GM23338 (cell line): ENCODE measurements around the gene GPC6. TPM values are rescaled to one million over a fixed set of nuclear protein-coding genes. Genes with fewer than 3 reads are reported as not detected.

ENCODE experiments used
- ATAC-seq: fragments of 200-7000 bp; cut with Tn5 transposase; 3 replicates; pipeline ENCODE4 v1.9.1; 2020
- DNase-seq: peaks from one replicate; pipeline ENCODE4 v3.0.0-alpha.2; 2015; ENCODE audit warnings: low spot score
- H2AFZ ChIP-seq: fragments of 200-600 bp; sonication (generic); 2 replicates; pipeline ENCODE4 v1.8.0; 2016; ENCODE audit warnings: antibody characterized with exemption, mild to moderate bottlenecking, moderate library complexity
- H3F3A ChIP-seq: fragments of 200-600 bp; sonication (generic); replicated peaks from 2 replicates; pipeline ENCODE4 v1.8.0; 2017; ENCODE audit warnings: antibody characterized with exemption, mixed run types, low read depth
- H3K27ac ChIP-seq: fragments of 200-600 bp; sonication (generic); 2 replicates; pipeline ENCODE4 v1.6.1; 2016; ENCODE audit warnings: low read depth
- H3K27me3 ChIP-seq: fragments of 200-600 bp; sonication (generic); 2 replicates; pipeline ENCODE4 v1.8.0; 2016; ENCODE audit warnings: mild to moderate bottlenecking, mixed run types, moderate library complexity; ENCODE audit not compliant: insufficient read depth
- H3K36me3 ChIP-seq: fragments of 200-600 bp; sonication (generic); 2 replicates; pipeline ENCODE4 v1.8.0; 2016; ENCODE audit warnings: mild to moderate bottlenecking; ENCODE audit not compliant: insufficient read depth
- H3K4me1 ChIP-seq: fragments of 200-600 bp; sonication (generic); 2 replicates; pipeline ENCODE4 v1.8.0; 2016; ENCODE audit warnings: mild to moderate bottlenecking, moderate library complexity; ENCODE audit not compliant: insufficient read depth
- H3K4me2 ChIP-seq: fragments of 200-600 bp; sonication (generic); 2 replicates; pipeline ENCODE4 v1.7.1; 2017; ENCODE audit warnings: mixed run types
- H3K4me3 ChIP-seq: fragments of 200-600 bp; sonication (generic); 2 replicates; pipeline ENCODE4 v1.6.1; 2016; ENCODE audit warnings: mixed run types
- H3K79me2 ChIP-seq: fragments of 200-600 bp; sonication (generic); replicated peaks from 2 replicates; pipeline ENCODE4 v1.8.0; 2017; ENCODE audit warnings: mild to moderate bottlenecking; ENCODE audit not compliant: insufficient read depth
- H3K9me2 ChIP-seq: fragments of 200-600 bp; sonication (generic); 2 replicates; pipeline ENCODE4 v1.8.0; 2017; ENCODE audit not compliant: insufficient read depth
- H4K20me1 ChIP-seq: fragments of 200-600 bp; sonication (generic); replicated peaks from 2 replicates; pipeline ENCODE4 v1.8.0; 2017; ENCODE audit warnings: mild to moderate bottlenecking; ENCODE audit not compliant: insufficient read depth
- H3K27ac Mint-ChIP-seq: 2 replicates; pipeline ENCODE4 v1.8.0; 2020; ENCODE audit warnings: inconsistent platforms, mild to moderate bottlenecking, moderate library complexity, mixed read lengths
- H3K27me3 Mint-ChIP-seq: 3 replicates; pipeline ENCODE4 v1.8.0; 2022; ENCODE audit warnings: low read depth, mild to moderate bottlenecking, moderate library complexity, mixed read lengths, inconsistent platforms; ENCODE audit not compliant: insufficient read depth, poor library complexity
- H3K36me3 Mint-ChIP-seq: 3 replicates; pipeline ENCODE4 v1.8.0; 2021; ENCODE audit warnings: low read depth, mild to moderate bottlenecking, inconsistent platforms, moderate library complexity, mixed read lengths
- H3K4me1 Mint-ChIP-seq: 3 replicates; pipeline ENCODE4 v1.8.0; 2020; ENCODE audit warnings: mild to moderate bottlenecking, inconsistent platforms, mixed read lengths
- H3K4me3 Mint-ChIP-seq: 3 replicates; pipeline ENCODE4 v1.8.0; 2021; ENCODE audit warnings: moderate library complexity, mild to moderate bottlenecking, inconsistent platforms, mixed read lengths
- H3K9me3 Mint-ChIP-seq: 3 replicates; pipeline ENCODE4 v1.8.0; 2020; ENCODE audit warnings: moderate library complexity, mild to moderate bottlenecking, inconsistent platforms, mixed read lengths
- CREB1 ChIP-seq: fragments of 250-450 bp; sonication (Bioruptor Pico); IDR thresholded peaks from 2 replicates; pipeline ENCODE4 v1.5.0; 2020; ENCODE audit warnings: low read depth, mild to moderate bottlenecking, moderate library complexity
- EZH2 ChIP-seq: fragments of 200-600 bp; sonication (generic); IDR thresholded peaks from one replicate; pipeline ENCODE4 v1.8.0; 2017; ENCODE audit warnings: antibody characterized with exemption, mild to moderate bottlenecking, low read depth; ENCODE audit not compliant: unreplicated experiment
- EZH2phosphoT487 ChIP-seq: fragments of 200-600 bp; sonication (generic); IDR thresholded peaks from one replicate; pipeline ENCODE4 v1.8.1; 2018; ENCODE audit warnings: antibody characterized with exemption; ENCODE audit not compliant: unreplicated experiment
- JUNB ChIP-seq: IDR thresholded peaks from one replicate; pipeline ENCODE4 v1.6.1; 2016; ENCODE audit warnings: antibody characterized with exemption; ENCODE audit not compliant: unreplicated experiment
- NANOG ChIP-seq: IDR thresholded peaks from 2 replicates; pipeline ENCODE4 v1.6.1; 2016; ENCODE audit warnings: antibody characterized with exemption, borderline replicate concordance
- POLR2AphosphoS5 ChIP-seq: IDR thresholded peaks from 2 replicates; pipeline ENCODE4 v1.6.1; 2016; ENCODE audit warnings: antibody characterized with exemption, low read depth
- STAT1 ChIP-seq: IDR thresholded peaks from one replicate; pipeline ENCODE4 v1.6.1; 2016; ENCODE audit warnings: antibody characterized with exemption; ENCODE audit not compliant: unreplicated experiment
- ZNF114 ChIP-seq: fragments of 250-450 bp; sonication (Bioruptor Pico); IDR thresholded peaks from 2 replicates; pipeline ENCODE4 v1.5.0; 2020; ENCODE audit warnings: mild to moderate bottlenecking, moderate library complexity
- ZNF331 ChIP-seq: fragments of 250-450 bp; sonication (Bioruptor Pico); IDR thresholded peaks from 2 replicates; pipeline ENCODE4 v1.5.0; 2020; ENCODE audit warnings: low read depth, mild to moderate bottlenecking, moderate library complexity
- polyA plus RNA-seq: library from polyadenylated mRNA; unstranded; fragments of >200 nt; fragmentation: Nextera tagmentation; extraction: Ambion mirVana; gene quantifications from 2 replicates; pipeline ENCODE4 v1.2.1, GENCODE V29; 2016
- total RNA-seq: library from RNA; depleted of rRNA; stranded (reverse); fragments of >200 nt; shearing (Covaris generic); gene quantifications from 2 replicates; pipeline ENCODE4 v1.2.3, GENCODE V29; 2014
- TF ChIP-seq, protein P1 (sequence below): IDR thresholded peaks from one replicate; pipeline ENCODE4 v1.6.1; 2018; ENCODE audit warnings: antibody characterized with exemption; ENCODE audit not compliant: unreplicated experiment
- TF ChIP-seq, protein P2 (sequence below), 2 experiments: fragments of 200-600 bp in 1 of 2; sonication (generic) in 1 of 2; conservative IDR thresholded peaks; 2 replicates each; pipeline versions ENCODE4 v1.5.1 to v1.6.1; 2016 to 2017; ENCODE audit warnings: antibody characterized with exemption in 2 of 2, low read depth in 2 of 2, mild to moderate bottlenecking in 2 of 2, moderate library complexity in 1 of 2
- TF ChIP-seq, protein P3 (sequence below): IDR thresholded peaks from 2 replicates; pipeline ENCODE4 v1.6.1; 2016; ENCODE audit warnings: antibody characterized with exemption
- TF ChIP-seq, protein P4 (sequence below): fragments of 250-450 bp; sonication (Bioruptor Pico); IDR thresholded peaks from 2 replicates; pipeline ENCODE4 v1.5.0; 2020; ENCODE audit warnings: mild to moderate bottlenecking, moderate library complexity

The GPC6 gene
- total and polyA plus RNA-seq, 2 experiments from 2014 or later: 6.4 to 28.6 TPM

DNA sequence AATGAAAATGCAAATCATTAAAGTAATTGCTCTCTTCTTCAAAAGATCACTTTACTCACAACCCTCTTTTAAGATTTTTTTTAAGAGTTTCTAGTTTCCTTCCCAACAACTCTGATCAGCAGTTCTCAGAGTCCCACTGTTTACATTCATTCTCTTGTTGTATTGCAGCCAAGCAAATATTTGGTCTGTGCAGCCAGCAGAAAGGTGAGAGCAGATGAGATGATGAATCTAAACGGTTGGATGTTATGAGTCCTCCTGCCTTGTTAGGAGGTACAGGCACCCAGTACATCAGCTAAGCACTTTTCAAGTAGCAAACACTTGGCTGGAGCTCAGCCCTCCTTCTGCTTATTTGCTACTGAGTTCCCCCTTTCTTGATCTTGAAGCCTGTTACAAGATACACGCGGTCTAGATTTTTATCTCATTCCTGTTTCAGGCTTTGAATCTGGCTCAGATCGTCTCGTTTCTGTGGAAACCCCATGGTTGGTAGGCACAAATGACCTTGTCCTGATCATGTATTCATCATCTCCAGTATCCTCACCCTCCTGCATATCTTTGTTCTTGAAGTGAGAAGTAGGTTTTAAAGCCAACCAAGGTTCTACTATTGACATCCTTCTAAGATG, 952.1 kb downstream of the GPC6 start:
- no peak for ATAC-seq
- Histone ChIP-seq H3K4me1 (0 out of 2 replicates have a peak, but pooled peaks cover 5% of the 10 kb centered on the region), H3K79me2 (no peaks in the 10 kb centered on the region), H3K27me3 (no peaks in the 10 kb centered on the region), H3F3A (no peaks in the 10 kb centered on the region), H3K27ac (no peak overlapping the region), H2AFZ (no peak overlapping the region), H3K9me2 (no peaks in the 10 kb centered on the region), H4K20me1 (no peaks in the 10 kb centered on the region), H3K36me3 (no peaks in the 10 kb centered on the region), H3K4me2 (no peak overlapping the region), H3K4me3 (no peak overlapping the region)
- Mint-ChIP-seq H3K36me3 (no peaks in the 10 kb centered on the region), H3K4me3 (no peak overlapping the region), H3K9me3 (no peaks in the 10 kb centered on the region), H3K27ac (no peak overlapping the region), H3K27me3 (no peaks in the 10 kb centered on the region), H3K4me1 (peaks cover 10% of the 10 kb centered on the region)
- DNase-seq: no peak
- no peak for TF ChIP-seq NANOG
- TF ChIP-seq ZNF114: no peak
- TF ChIP-seq JUNB: no peak
- TF ChIP-seq ZNF331 (CRISPR knock-in tag): no peak
- TF ChIP-seq, protein P1, sequence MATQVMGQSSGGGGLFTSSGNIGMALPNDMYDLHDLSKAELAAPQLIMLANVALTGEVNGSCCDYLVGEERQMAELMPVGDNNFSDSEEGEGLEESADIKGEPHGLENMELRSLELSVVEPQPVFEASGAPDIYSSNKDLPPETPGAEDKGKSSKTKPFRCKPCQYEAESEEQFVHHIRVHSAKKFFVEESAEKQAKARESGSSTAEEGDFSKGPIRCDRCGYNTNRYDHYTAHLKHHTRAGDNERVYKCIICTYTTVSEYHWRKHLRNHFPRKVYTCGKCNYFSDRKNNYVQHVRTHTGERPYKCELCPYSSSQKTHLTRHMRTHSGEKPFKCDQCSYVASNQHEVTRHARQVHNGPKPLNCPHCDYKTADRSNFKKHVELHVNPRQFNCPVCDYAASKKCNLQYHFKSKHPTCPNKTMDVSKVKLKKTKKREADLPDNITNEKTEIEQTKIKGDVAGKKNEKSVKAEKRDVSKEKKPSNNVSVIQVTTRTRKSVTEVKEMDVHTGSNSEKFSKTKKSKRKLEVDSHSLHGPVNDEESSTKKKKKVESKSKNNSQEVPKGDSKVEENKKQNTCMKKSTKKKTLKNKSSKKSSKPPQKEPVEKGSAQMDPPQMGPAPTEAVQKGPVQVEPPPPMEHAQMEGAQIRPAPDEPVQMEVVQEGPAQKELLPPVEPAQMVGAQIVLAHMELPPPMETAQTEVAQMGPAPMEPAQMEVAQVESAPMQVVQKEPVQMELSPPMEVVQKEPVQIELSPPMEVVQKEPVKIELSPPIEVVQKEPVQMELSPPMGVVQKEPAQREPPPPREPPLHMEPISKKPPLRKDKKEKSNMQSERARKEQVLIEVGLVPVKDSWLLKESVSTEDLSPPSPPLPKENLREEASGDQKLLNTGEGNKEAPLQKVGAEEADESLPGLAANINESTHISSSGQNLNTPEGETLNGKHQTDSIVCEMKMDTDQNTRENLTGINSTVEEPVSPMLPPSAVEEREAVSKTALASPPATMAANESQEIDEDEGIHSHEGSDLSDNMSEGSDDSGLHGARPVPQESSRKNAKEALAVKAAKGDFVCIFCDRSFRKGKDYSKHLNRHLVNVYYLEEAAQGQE: no peak
- no peak for TF ChIP-seq EZH2phosphoT487
- TF ChIP-seq, protein P2, sequence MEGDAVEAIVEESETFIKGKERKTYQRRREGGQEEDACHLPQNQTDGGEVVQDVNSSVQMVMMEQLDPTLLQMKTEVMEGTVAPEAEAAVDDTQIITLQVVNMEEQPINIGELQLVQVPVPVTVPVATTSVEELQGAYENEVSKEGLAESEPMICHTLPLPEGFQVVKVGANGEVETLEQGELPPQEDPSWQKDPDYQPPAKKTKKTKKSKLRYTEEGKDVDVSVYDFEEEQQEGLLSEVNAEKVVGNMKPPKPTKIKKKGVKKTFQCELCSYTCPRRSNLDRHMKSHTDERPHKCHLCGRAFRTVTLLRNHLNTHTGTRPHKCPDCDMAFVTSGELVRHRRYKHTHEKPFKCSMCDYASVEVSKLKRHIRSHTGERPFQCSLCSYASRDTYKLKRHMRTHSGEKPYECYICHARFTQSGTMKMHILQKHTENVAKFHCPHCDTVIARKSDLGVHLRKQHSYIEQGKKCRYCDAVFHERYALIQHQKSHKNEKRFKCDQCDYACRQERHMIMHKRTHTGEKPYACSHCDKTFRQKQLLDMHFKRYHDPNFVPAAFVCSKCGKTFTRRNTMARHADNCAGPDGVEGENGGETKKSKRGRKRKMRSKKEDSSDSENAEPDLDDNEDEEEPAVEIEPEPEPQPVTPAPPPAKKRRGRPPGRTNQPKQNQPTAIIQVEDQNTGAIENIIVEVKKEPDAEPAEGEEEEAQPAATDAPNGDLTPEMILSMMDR (conservative IDR thresholded peaks at IDR 0.05; ENCODE audit: low read depth in 2 of 2): no peak
- TF ChIP-seq POLR2AphosphoS5: no peak
- TF ChIP-seq, protein P3, sequence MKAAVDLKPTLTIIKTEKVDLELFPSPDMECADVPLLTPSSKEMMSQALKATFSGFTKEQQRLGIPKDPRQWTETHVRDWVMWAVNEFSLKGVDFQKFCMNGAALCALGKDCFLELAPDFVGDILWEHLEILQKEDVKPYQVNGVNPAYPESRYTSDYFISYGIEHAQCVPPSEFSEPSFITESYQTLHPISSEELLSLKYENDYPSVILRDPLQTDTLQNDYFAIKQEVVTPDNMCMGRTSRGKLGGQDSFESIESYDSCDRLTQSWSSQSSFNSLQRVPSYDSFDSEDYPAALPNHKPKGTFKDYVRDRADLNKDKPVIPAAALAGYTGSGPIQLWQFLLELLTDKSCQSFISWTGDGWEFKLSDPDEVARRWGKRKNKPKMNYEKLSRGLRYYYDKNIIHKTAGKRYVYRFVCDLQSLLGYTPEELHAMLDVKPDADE: no peak
- TF ChIP-seq, protein P4, sequence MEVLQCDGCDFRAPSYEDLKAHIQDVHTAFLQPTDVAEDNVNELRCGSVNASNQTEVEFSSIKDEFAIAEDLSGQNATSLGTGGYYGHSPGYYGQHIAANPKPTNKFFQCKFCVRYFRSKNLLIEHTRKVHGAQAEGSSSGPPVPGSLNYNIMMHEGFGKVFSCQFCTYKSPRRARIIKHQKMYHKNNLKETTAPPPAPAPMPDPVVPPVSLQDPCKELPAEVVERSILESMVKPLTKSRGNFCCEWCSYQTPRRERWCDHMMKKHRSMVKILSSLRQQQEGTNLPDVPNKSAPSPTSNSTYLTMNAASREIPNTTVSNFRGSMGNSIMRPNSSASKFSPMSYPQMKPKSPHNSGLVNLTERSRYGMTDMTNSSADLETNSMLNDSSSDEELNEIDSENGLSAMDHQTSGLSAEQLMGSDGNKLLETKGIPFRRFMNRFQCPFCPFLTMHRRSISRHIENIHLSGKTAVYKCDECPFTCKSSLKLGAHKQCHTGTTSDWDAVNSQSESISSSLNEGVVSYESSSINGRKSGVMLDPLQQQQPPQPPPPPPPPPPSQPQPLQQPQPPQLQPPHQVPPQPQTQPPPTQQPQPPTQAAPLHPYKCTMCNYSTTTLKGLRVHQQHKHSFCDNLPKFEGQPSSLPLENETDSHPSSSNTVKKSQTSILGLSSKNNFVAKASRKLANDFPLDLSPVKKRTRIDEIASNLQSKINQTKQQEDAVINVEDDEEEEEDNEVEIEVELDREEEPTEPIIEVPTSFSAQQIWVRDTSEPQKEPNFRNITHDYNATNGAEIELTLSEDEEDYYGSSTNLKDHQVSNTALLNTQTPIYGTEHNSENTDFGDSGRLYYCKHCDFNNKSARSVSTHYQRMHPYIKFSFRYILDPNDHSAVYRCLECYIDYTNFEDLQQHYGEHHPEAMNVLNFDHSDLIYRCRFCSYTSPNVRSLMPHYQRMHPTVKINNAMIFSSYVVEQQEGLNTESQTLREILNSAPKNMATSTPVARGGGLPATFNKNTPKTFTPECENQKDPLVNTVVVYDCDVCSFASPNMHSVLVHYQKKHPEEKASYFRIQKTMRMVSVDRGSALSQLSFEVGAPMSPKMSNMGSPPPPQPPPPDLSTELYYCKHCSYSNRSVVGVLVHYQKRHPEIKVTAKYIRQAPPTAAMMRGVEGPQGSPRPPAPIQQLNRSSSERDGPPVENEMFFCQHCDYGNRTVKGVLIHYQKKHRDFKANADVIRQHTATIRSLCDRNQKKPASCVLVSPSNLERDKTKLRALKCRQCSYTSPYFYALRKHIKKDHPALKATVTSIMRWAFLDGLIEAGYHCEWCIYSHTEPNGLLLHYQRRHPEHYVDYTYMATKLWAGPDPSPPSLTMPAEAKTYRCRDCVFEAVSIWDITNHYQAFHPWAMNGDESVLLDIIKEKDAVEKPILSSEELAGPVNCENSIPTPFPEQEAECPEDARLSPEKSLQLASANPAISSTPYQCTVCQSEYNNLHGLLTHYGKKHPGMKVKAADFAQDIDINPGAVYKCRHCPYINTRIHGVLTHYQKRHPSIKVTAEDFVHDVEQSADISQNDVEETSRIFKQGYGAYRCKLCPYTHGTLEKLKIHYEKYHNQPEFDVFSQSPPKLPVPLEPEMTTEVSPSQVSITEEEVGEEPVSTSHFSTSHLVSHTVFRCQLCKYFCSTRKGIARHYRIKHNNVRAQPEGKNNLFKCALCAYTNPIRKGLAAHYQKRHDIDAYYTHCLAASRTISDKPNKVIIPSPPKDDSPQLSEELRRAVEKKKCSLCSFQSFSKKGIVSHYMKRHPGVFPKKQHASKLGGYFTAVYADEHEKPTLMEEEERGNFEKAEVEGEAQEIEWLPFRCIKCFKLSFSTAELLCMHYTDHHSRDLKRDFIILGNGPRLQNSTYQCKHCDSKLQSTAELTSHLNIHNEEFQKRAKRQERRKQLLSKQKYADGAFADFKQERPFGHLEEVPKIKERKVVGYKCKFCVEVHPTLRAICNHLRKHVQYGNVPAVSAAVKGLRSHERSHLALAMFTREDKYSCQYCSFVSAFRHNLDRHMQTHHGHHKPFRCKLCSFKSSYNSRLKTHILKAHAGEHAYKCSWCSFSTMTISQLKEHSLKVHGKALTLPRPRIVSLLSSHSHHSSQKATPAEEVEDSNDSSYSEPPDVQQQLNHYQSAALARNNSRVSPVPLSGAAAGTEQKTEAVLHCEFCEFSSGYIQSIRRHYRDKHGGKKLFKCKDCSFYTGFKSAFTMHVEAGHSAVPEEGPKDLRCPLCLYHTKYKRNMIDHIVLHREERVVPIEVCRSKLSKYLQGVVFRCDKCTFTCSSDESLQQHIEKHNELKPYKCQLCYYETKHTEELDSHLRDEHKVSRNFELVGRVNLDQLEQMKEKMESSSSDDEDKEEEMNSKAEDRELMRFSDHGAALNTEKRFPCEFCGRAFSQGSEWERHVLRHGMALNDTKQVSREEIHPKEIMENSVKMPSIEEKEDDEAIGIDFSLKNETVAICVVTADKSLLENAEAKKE (CRISPR knock-in tag): no peak
- no peak for TF ChIP-seq STAT1
- no peak for TF ChIP-seq EZH2
- no peak for TF ChIP-seq CREB1
